H1 (cell line): Measurements from ENCODE around the gene FH.

ENCODE experiments used
- CEBPB ChIP-seq: IDR thresholded peaks from 2 replicates; pipeline ENCODE4 v1.6.1; 2012; ENCODE audit warnings: low read depth, low read length
- CHD2 ChIP-seq: IDR thresholded peaks from 2 replicates; pipeline ENCODE4 v1.6.1; 2012; ENCODE audit warnings: low read length, improper control_type of control experiment
- CTCF ChIP-seq, 3 experiments: IDR thresholded peaks; 1 replicate in 2 of 3; 2 replicates in 1 of 3; pipeline versions ENCODE4 v1.5.1 to v1.6.1; 2011; ENCODE audit warnings: low read length in 3 of 3, mild to moderate bottlenecking in 3 of 3, inconsistent platforms in 2 of 3, low read depth in 1 of 3, moderate library complexity in 1 of 3; ENCODE audit not compliant: insufficient read depth in 1 of 3; ENCODE audit errors: control extremely low read depth in 1 of 3
- EP300 ChIP-seq, 2 experiments: IDR thresholded peaks; 1 replicate in 1 of 2; 2 replicates in 1 of 2; pipeline ENCODE4 v1.6.1; 2011 to 2012; ENCODE audit warnings: low read depth in 2 of 2, low read length in 2 of 2, mild to moderate bottlenecking in 2 of 2, borderline replicate concordance in 1 of 2, inconsistent platforms in 1 of 2, moderate library complexity in 1 of 2
- MAX ChIP-seq: IDR thresholded peaks from 2 replicates; pipeline ENCODE4 v1.6.1; 2012; ENCODE audit warnings: inconsistent platforms
- POLR2A ChIP-seq, 2 experiments: IDR thresholded peaks; 1 replicate in 1 of 2; 2 replicates in 1 of 2; pipeline ENCODE4 v1.6.1; 2011; ENCODE audit warnings: low read depth in 2 of 2, low read length in 2 of 2, mild to moderate bottlenecking in 2 of 2; ENCODE audit errors: control extremely low read depth in 1 of 2
- POLR2AphosphoS5 ChIP-seq: IDR thresholded peaks from 2 replicates; pipeline ENCODE4 v1.6.1; 2011; ENCODE audit warnings: low read depth, low read length
- RXRA ChIP-seq: IDR thresholded peaks from 2 replicates; pipeline ENCODE4 v1.6.1; 2011; ENCODE audit warnings: low read depth, mild to moderate bottlenecking, low read length, moderate library complexity; ENCODE audit not compliant: insufficient read depth
- SIN3A ChIP-seq, 2 experiments: IDR thresholded peaks in 1 of 2; conservative IDR thresholded peaks in 1 of 2; 2 replicates each; pipeline ENCODE4 v1.6.1; 2011 to 2012; ENCODE audit warnings: low read length in 2 of 2, improper control_type of control experiment in 1 of 2, low read depth in 1 of 2, mild to moderate bottlenecking in 1 of 2
- SP1 ChIP-seq: IDR thresholded peaks from 2 replicates; pipeline ENCODE4 v1.6.1; 2011; ENCODE audit warnings: low read depth, low read length
- SP2 ChIP-seq: IDR thresholded peaks from 2 replicates; pipeline ENCODE4 v1.6.1; 2012; ENCODE audit warnings: mild to moderate bottlenecking, low read length, inconsistent platforms

DNA sequence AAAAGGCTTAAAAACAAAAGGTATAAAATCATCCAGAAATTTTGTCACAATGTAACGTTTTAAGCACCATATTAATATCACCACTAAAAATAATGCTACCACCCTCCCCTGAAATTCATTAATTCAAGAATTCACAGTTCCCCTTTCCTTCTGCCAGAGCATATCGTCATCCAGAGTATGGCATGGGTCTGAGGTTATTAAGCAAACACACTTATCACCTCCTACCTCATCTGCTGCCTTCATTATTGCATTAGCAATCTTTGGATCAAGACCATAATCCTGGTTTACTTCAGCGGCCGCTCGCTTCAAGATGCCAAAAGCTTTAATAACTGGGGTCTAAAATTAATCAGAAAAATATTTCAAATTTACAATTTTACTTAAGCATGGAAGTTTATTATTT, 6.2 kb downstream of the FH start:
- no peak for TF ChIP-seq CEBPB
- no peak for TF ChIP-seq SIN3A (conservative IDR thresholded peaks at IDR 0.05 in 1 of 2, IDR thresholded peaks at IDR 0.05 in 1 of 2; ENCODE audit: low read depth in 1 of 2, low read length in 2 of 2)
- no peak for TF ChIP-seq CTCF (IDR thresholded peaks at IDR 0.05; ENCODE audit: control extremely low read depth in 1 of 3, insufficient read depth in 1 of 3, low read depth in 1 of 3, low read length in 3 of 3)
- TF ChIP-seq POLR2AphosphoS5 = no peak
- no peak for TF ChIP-seq CHD2
- TF ChIP-seq RXRA = no peak
- TF ChIP-seq POLR2A (IDR thresholded peaks at IDR 0.05; ENCODE audit: control extremely low read depth in 1 of 2, low read depth in 2 of 2, low read length in 2 of 2) = no peak
- no peak for TF ChIP-seq EP300 (IDR thresholded peaks at IDR 0.05; ENCODE audit: borderline replicate concordance in 1 of 2, low read depth in 2 of 2, low read length in 2 of 2)
- no peak for TF ChIP-seq SP1
- no peak for TF ChIP-seq MAX
- no peak for TF ChIP-seq SP2
